GM18519 (cell line): Measurements from ENCODE around the gene GPN2.
"Not testable (repeated sequence)": the region's sequence is repeated elsewhere in the genome, so short reads cannot be mapped to it uniquely, and the experiment has no call there.

Source experiments
- ATAC-seq: cut with Tn5 transposase; IDR thresholded peaks from one replicate; pipeline ENCODE4 v1.9.1; 2021; ENCODE audit warnings: mild to moderate bottlenecking, moderate library complexity; ENCODE audit not compliant: unreplicated experiment, low FRiP score

GPN2 gene

GRCh38 chr1:26837665-26838064 is 52.4 kb downstream of the GPN2 start:
- ATAC-seq: not testable (repeated sequence)

- peak; percentile 52 for ATAC-seq
Measured at GRCh38 chr1:26833432-26834405, 56.4 kb downstream of the GPN2 start.

- ATAC-seq: no peak
Measured at GRCh38 chr1:26832249-26832960, 57.7 kb downstream of the GPN2 start.

- no peak for ATAC-seq
Measured at GRCh38 chr1:26831546-26832248, 58.4 kb downstream of the GPN2 start.

- no peak for ATAC-seq
Measured at GRCh38 chr1:26831059-26831458, 59.0 kb downstream of the GPN2 start.

- no peak for ATAC-seq
Measured at GRCh38 chr1:26829184-26829911, 60.7 kb downstream of the GPN2 start.

GRCh38 chr1:26828411-26828991 is 61.6 kb downstream of the GPN2 start:
- no peak for ATAC-seq

GRCh38 chr1:26827663-26828062 is 62.4 kb downstream of the GPN2 start:
- no peak for ATAC-seq

- no peak for ATAC-seq
Measured at GRCh38 chr1:26827106-26827604, 62.9 kb downstream of the GPN2 start.

- ATAC-seq: peak; percentile 61
Measured at GRCh38 chr1:26826261-26827105, 63.6 kb downstream of the GPN2 start, which contains the start of gene ZDHHC18. Gene ZDHHC18, plus strand, starts transcription at chr1:26826688. Its CDS starts 117 bp downstream, at chr1:26826805.
